CD4-positive, alpha-beta T cell treated with Interleukin-17A for 4 hours (primary cell): Measurements from ENCODE around the gene GAB2.

Experiments
- DNase-seq: peaks from one replicate; pipeline ENCODE4 v3.0.0-alpha.2; 2020; ENCODE audit warnings: mixed read lengths

Gene GAB2

DNA sequence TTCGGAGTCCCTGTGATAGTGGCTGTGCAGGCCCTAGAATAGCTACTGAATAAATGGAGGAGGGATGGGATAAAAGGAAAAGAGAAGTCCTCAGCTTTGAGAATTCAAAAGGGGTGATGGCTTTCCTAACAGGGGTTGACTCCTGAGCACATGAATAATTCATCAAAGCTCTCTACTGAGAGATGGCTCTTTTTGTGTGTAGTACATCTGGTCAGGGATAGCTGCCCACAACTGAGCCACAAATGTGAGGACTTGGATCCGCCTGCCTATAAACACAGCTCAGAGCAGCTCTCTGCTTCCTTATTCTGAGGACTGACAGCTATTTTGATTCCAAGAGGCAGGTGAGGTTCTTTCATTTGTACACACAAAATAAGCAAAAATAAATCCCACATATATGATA is 146.6 kb downstream of the GAB2 start:
- no peak for DNase-seq

DNA sequence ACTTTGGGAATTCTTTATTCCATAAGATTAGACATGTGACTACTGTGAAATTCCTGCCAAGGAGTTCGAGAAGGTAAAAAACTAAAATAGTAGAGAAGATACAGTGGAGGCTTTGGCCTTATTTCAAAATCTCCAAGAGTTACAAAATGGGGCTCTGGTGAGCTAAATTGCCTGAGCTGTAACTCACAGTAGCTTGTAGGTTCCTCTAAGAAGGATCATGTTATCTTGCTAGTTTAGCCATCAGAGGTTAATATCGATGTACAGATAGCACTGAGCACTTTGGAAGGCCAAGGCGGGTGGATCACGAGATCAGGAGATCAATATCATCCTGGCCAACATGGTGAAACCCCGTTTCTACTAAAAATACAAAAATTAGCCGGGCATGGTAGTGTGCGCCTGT is 147.8 kb downstream of the GAB2 start:
- DNase-seq, result no peak

DNA sequence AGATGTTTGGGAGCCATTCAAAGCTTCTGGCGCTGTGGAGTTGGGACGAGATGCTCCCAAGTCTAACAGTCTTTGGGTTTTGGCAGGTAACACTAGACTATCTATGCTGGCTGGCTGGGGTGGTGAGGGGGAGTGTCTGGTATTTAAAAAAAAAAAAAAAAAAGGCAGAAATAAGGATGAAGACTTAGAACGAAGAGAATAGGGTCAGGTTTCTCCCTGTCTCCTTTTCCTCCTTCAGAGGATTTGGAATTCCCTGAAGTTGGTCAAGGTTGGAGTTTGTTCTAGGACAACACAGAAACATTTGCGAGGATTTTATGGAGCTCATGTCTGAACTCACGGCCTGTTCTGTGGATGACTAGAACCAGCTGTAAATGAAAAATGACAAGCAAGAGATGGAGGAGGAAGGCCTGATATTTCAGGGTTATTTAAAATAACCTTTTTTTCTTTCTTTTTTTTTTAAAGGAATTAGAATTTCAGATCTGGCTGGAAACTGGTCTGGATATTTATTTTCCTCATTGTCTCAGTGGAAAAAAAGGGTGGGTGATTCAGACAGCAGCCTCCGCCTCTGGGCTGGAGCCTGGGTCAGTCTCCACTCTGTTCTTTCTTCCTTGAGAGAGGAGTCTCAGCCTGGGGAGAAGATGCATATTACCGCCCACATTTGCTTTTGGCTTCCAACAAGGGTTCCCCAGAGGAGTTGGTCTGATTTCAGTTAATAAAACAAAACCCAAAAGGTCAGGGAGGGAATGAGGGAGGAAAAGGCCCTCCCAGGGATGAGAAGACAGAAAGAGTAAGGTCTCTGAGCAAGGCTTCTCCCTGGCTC is 148.8 kb downstream of the GAB2 start:
- DNase-seq, result no peak

DNA sequence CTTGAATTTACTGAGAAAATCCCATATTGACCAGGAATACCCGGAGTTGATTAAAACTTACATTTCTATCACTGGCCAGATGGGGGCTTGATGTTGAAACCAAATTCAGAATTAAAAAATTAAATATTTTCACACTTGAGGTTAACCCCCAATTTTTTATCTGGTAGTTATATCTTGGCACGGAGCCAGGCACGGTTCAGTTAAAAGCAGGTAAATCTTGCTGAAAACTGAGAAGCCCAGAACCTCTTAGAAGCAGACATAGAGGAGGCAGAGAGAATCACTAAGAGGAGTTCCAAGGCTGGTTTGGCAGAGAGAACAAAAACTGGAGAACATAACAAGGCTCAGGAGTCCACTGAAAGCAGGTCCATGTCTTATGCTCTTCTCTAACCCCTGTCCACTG is 151.2 kb downstream of the GAB2 start:
- no peak for DNase-seq

DNA sequence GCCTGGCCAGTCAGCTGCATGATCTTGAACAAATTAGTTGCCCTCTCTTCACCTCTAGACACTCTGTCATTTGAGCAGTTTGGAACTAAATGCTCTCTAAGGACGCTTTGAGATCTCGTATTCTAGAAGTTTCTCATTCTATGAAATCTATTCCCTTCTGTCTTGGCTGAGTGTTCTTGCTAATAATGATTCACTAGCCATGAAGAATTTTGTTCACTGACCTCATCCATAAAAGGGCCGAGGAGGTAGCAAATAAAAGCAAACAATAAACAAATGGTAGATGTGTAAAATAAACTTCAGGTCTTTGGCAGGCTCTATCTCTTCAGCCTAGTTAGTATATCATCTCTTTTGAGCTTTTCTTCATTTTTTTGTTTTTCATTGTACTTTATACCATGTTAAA is 152.3 kb downstream of the GAB2 start:
- no peak for DNase-seq

DNA sequence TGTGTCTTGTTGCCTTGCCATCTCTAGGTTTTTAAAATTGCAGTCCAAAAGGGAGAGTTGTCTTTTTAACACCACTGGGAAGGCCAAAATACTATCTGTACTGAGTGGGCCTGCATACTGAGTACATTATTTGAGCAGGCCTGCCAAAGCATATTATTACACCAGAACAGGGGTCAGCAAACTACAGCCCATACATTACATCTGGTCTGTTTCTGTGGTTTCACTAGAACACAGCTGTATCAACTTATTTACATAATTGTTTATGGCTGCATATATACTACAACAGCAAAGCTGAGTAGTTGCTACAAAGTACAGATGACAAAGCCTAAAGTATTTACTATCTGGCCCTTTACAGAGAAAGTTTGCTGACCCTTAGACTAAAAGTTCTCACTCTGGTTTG is 154.9 kb downstream of the GAB2 start:
- no peak for DNase-seq

DNA sequence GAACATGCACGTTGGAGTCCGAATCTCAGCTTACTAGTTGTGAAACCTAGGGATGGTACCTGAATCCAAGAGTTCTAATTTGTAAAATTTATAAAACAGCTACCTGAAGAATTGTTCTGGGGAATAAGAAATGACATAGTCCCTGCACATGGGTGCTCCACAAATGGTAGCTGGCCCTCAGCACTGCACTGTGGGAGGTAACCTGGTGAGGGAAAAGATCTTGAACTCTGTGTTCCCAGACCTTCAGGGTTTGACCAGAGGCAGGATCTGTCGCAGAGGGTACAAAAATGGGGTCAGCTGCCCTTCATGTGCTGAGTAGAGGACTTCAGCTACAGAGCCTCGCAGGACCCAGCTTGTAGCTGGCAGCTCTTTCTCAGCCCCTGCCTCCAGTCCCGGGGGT is 155.4 kb downstream of the GAB2 start:
- no peak for DNase-seq

DNA sequence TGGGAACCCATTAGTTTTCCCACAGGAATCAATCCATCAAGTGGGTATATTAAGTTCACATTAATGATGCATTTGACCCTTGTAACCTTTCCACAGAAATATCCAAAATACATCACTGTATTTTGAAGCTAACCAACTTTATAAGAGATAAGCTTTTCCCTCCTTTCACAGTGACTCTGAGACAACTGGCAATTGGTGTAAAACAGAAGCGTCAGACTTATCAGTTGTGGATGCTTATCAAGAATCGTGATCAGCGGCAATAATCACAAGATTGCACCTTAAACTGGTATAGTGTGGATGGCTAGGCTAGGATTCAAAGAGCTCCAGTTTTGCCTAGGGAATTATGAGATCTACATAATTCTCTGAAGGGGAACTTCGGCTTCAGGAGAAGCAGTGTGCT is 155.8 kb downstream of the GAB2 start:
- DNase-seq, result no peak

DNA sequence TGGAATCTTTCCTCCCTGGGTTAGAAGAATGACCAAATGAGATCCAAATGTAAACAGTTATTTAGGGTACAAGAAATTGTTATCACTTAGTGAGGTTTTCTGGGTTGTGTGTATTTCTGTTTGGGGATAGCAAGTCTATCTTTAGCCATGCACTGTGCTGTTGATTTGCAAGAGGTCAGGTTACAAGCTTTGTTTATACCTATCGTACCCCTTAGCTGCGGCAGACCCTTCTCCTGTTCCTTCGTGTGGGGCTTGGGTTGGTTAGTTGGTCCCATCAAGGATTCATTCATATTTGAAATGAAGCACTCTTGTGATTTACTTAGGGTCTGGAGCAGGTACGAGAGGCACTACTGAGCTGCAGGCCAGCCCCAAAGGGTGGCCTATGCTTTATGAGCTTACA is 156.3 kb downstream of the GAB2 start:
- DNase-seq, result no peak

DNA sequence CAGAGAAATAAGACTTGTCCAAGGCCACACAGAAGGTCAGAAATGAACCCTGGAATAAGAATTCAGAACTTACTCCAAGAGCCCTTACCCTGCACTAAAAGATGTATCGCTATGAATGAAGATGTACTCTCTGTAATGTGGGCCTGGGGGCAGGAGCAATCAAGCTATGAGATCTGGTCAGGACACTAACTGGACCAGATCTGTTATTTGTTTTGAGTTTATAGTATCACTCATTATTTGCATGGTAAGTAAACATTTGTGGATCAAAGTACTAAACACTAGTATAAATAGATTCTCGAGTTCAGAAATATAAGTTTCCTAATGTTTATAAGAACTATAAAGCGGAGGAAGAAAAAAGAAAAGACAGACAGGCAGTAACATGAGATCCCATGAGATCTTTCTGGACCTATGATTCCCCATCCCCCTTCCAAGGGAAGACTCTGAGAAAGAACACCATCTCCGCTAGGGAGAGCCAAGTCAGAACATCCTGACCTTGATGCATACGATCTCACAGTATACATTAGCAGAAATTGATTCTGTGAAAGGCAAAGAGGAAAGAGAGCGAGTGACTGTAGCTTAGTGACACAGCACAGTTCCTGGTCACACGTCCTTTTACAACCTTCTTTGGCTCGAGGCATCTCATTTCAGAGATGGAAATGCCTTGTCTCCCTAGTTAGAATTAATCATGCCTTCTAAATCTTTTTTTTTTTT is 157.7 kb downstream of the GAB2 start:
- DNase-seq, result no peak

DNA sequence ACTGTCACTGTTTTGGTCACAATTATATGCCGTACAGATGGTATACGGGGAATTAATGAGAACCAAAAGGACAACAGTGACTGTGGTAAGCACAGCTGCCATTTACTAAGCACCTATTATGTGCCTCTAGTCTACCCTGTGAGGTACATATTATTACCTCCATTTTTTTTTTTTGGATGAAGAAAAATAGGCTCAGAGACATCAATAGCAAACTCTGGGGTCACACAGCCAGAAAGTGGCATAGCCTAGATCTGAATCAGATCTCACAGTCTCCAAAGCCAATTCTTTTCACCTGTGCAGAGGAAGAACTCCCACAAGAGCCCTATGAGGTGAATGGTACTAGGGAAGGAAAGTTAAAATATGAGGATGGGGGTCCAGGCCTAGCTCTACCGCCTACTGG is 160.0 kb downstream of the GAB2 start:
- no peak for DNase-seq

DNA sequence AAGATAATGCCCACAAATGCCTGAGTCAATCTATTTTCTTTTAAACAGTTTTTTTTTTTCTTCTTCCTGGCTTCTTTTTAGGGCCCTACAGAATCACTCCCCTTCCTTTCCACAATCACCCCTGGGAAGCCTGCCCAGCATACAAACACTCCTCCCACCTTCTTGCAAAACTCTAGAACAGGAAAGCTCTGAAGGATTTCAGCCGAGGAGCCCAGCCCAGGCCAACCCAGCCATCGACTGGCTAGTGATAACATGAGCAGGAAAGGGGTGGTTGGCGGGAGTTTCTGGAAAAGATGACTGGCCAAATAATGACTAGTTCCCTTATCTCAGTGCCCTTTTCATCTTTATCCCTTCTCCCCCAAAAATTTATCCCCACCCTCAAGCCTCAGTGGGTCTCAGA is 160.7 kb downstream of the GAB2 start:
- DNase-seq, result no peak

DNA sequence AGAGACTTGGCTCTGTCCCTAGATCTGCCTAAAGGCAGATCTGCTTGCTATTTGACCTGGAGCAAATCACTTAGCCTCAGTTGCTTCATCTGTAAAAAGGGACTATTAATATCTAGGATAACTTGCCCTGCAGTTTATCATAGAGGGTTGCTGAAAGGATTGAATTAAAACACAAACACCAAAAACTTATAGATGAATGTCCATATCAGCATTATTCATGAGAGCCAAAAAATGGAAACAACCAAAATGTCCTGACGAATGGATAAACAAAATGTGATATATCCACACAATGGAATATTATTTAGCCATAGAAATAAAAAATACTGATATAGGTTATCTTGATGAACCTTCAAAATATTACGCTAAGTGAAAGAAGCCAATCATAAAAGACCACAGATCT is 161.7 kb downstream of the GAB2 start:
- DNase-seq, result no peak

DNA sequence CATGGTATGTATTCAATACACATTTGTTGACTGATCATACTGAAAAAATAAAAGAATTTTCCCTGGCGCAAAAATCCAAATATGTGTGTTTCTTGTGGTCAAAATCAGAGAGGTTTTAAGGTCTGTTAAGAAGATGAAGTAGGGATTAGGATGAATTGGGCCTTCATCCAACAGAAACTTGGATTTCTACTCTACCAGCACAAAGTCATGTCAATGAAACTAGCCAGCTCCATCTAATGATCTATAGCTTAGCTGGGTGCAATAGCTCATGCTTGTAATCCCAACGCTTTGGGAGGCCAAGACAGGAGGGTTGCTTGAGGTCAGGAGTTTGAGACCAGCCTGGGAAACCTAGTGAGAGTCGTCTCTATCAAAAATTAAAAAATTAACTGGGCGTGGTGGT is 163.4 kb downstream of the GAB2 start:
- DNase-seq, result no peak

DNA sequence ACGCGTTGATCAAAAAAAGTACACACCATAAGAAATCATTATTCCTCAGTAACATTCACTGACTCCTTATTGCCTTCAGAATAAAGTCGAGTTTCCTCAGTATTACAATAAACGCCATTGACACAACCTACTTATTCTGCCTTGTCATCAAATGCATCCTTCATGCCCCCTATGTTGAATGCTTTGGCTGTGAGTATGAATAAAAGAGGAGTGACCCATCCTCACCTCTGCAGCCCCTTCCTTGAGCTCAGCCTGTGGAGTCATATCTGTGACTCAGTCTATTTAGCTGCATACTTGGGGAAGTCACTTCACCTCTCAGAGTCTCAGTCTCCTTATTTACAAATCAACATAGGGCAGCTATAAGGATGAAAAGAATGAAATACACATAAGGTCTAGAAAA is 163.8 kb downstream of the GAB2 start:
- no peak for DNase-seq

DNA sequence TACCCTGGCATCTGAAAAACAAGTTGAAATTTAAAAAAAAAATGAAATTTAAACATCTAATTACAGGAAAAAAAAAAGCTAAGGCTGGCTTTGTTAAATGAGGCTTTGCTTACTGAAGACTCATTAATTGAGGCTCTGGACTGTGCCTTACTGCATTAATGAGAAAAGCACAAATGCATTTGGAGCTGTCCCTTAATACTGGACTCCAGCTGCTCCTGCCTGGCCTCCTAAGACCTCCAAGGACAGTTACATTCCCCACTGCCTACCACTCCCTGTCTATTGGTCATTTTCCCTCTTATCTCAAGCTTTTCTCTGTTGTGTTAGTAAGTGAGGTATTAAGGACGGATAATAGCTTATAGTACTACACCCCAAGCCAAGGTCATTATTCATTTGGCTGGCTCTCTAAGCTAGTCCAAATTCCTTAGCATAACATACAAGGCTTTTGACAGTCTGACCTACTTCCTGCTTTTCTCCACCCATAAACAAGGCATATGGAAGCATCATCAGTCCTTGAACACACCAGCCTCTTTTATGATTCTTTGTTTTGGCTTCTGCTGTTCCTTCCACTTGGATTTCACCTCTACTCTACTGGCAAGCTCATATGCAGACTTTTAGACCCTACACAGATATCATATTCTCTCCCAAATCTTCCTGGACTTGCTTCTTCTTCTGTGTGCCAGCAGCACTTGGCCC is 166.4 kb downstream of the GAB2 start:
- no peak for DNase-seq

DNA sequence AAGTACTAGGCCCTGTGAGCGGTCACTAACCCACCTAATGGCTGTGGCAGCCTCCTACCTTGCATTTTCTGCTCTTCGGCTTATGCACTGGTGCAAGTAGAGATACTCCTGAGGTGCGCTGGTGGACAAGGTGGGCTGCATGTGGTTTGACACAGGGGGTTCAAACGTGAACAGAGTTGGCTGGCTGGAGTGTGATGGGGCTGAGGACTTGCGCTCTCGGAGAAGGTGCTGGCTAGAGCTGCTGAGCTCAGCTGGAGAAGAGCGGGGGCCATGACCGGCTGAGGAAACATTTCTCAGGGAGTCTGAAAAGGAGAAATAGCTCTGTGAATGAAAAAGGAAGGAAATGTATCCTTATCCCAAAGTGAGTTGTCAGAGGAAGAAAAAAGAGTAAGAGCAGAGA is 167.5 kb downstream of the GAB2 start:
- no peak for DNase-seq

DNA sequence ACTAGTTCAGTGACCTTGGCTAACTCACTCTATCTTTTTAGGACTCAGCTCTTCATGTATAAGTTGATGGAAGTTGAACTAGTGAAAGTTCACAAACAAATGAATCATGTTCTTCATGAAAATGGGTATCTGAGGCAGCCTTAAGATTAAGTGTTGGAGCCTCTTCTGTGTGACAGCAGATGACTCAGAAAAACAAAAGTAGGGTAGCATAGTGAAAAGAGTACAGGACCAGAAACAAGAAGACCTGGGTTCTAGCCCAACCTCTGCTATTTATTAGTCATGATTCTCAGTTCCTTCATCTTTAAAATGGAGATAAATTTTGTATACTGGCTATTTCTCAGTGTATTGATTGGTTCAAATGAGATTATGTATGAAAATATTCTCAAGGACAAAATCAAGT is 168.7 kb downstream of the GAB2 start:
- no peak for DNase-seq

DNA sequence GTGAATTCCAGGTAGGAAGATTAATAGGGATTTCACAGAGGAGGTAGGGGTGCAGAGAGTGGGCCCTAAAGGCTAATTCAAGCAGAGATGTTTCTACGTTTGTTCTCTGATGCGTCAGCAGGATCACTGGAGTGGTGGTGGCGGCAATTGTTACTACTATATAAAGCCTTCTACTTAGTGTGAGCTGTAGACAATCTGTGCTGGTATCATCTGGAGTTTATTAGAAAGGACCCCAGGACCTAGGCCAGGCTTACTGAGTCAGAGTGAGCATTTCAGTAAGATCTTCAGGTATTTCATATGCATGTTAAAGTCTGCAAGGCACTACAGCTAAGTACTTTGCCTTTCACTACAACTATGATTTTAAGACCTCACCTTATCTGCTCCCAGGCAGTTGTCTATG is 169.4 kb downstream of the GAB2 start:
- DNase-seq, result no peak

DNA sequence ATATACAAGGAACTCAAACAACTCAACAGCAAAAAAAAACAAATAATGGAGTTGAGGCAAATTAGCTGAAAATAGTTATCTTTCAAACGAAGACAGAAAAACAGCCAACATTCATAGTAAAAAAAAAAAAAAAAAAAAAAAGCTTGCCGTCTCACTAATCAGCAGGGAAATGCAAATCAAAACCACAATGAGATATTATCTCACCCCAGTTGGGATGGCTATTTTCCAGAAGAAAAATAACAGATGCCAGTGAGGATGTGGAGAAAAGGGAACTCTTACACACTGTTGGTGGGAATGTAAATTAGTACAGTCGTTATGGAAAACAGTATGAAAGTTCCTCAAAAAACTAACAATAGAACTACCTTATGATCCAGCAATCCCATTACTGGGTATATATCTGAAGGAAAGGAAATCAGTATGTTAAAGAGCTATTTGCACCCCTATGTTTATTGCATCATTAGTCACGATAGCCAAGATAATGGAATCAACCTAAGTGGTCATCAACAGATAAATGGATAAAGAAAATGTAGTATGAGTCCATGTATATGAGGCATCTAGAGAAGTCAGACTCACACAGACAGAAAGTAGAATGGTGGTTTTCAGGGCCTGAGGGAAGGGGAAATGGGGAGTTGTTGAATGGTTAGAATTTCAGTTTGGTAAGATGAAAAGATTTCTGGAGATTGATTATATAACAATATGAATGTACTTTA is 172.9 kb downstream of the GAB2 start:
- no peak for DNase-seq

DNA sequence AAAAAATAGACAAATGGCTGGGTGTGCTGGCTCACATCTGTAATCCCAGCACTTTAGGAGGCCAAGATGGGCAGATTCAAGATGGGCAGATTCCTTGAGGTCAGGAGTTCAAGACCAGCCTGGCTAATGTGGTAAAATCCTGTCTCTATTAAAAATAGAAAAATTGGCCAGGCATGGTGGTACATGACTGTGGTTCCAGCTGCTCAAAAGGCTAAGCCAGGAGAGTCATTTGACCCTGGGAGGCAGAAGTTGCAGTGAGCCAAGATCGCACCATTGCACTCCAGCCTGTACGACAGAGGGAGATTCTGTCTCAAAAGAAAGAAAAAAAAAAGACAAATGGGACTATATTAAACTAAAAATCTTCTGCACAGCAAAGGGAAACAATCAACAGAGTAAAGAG is 173.5 kb downstream of the GAB2 start:
- no peak for DNase-seq

DNA sequence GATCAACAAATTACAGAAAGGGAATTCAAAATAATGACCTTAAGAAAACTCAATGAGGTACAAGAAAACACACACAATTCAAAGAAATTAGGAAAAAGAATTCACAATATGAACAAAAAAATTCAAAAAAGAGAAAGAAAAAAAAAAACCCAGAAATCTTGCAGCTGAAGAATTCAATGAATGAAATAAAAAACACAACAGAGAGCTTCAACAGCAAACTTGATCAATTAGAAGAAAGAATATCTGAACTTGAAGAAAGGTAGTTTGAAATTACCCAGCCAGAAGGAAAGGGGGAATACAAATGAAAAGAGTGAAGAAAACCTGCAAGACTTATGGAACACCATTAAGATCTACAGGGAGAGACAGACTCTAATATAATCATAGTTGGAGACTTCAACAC is 176.1 kb downstream of the GAB2 start:
- DNase-seq, result no peak

DNA sequence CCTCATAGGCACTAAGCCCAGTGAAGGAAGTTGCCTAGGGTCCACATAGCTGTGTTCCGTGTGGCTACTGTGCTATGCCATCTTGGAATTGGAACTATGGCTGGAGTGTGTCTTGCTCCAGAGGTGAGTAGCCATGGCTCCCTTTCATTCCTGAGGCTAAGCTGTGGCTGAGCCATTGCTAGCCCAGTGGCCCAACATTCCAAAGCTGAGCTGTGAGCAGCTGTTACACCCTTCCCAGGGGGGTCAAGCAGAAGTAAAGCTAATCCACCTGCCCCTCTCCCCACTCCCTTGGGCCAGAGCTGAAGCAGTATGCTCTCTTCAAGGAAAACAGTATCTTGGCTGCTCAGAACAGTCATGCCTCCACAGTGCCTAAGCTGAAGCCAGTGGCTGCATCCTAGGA is 177.8 kb downstream of the GAB2 start:
- no peak for DNase-seq
